ACHN (cell line): ENCODE results near the gene MYO5A.
A peak's percentile ranks its signal among the peaks of the same experiment; 100 is the strongest.
"Not testable (repeated sequence)": the region's sequence is repeated elsewhere in the genome, so short reads cannot be mapped to it uniquely, and the experiment has no call there.

Source experiments
- DNase-seq: peaks from one replicate; pipeline ENCODE4 v3.0.0-alpha.2; 2015
- in situ Hi-C: cut with HindIII; loops from 2 replicates; pipeline ENCODE4 v1.10.0; 2017; ENCODE audit warnings: low sequenced_read_pairs, low pct_ligation_motif_present, low pct_unique_long_range_greater_than_20kb

The MYO5A gene

DNA sequence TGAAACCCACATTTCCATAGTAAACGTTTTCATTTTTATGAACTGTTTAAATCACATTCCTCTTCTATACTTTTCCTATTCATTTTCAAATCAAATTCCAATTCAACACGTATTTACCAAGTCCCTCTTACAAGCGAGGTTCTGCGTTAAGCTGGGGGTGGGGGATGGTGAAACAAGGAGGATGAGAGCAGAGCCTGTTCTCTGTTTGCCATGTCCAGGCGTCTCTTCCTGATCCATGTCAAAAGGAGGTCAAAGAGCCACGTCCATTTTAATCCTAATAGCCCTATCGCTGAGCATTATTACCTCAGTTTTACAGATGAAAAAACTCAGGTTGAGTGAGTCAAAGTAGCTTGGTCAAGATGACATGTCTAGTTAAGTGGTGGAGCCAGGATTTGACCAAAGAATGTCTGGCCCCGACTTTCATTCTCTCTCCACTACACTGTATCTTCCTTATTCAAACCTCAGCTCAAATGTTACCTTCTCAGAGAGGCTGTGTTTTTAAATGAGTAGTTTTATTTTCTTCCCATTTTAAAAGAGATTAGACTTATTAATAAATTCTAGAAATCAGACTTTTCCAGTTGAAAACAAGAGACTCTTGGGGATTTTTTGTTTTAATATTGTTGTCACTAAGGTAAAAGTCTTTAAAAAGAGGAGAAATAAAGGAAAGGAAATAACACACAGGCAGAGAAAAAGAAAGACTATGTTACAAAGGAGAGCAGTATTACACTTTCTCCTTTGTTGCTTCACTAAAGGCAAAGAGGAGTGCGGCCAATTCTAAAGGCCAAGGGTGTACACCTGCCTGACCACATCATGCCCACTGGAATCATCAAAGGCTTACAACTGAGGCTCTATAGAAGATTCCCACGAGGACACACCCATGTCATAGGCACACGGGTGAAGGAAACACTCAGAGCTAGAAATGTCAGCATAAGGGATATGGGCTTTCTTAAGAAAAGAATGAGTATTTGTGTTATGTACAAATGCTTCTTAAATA is 42.4 kb downstream of the MYO5A start:
- in situ Hi-C loops, result no loop called here

GRCh38 chr15:52485290-52485689 is 43.4 kb downstream of the MYO5A start:
- DNase-seq, result no peak
- in situ Hi-C loops, result no loop called here

More for the DNA sequence above, 42.4 kb downstream of the MYO5A start:
- DNase-seq, result no peak

- in situ Hi-C loops, result no loop called here
- no peak for DNase-seq
Measured at GRCh38 chr15:52483707-52484106, 45.0 kb downstream of the MYO5A start.

GRCh38 chr15:52481915-52482314 is 46.8 kb downstream of the MYO5A start:
- in situ Hi-C loops, result no loop called here
- DNase-seq, result peak; percentile 57

DNA sequence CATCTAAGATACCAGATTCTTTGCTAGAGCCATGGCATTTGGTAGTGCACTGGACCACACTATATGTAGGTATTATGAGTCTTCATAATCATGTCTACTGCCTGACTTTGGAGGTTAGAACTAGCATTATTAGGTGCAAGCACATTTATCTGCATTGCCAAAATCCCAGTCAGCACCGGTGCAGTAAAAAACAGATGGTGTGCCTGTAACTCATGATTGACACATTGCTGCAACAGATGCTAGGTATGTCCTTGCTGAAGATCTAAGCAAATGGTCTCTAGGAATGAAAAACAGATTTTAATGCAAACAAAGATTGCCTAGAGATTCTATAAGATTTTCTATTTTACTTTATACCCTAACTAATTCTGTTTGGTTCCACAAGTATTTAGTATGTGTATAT is 47.7 kb downstream of the MYO5A start:
- no peak for DNase-seq
- in situ Hi-C loops, result no loop called here

DNA sequence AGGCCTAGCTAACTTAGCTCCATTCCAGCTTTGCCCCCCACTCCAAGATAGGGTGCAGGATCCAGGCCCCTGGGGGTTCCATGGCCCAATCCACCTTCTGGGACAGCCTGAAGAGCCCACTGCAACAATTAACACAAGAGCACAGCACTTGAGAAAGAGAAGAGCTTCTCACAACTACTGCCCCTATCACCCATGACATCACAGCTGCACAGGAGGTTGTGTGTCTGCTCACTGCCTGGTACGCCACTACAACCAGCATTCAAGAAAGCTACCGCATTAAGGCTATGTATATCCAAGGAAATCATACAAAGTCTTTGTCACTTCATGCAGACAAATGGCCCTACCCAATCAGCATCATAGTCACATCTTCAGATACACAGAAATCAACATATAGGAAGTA is 62.0 kb downstream of the MYO5A start:
- in situ Hi-C loops, result no loop called here

GRCh38 chr15:52466134-52466701 is 62.5 kb downstream of the MYO5A start:
- in situ Hi-C loops, result no loop called here
- DNase-seq, result no peak

More for the DNA sequence above, 62.0 kb downstream of the MYO5A start:
- no peak for DNase-seq

DNA sequence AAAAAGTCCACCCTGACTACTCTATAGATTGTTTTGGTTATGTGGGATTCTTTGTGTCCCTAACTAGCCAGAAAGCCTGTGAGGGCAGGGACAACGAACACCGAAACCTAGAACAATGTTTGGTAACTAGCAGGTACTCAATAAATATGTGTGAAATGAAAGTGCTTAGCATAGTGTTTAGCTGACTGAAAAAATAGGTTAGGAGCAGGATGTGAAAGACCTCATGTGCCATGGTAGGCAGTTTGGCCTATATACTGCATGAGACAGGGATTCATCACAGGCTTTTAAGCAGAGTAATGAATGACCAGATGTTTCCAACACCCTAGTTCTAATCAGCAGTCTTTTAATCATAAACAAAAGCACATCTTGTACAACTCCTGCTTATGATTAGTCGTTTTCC is 64.2 kb downstream of the MYO5A start:
- in situ Hi-C loops, result no loop called here
- DNase-seq, result no peak

DNA sequence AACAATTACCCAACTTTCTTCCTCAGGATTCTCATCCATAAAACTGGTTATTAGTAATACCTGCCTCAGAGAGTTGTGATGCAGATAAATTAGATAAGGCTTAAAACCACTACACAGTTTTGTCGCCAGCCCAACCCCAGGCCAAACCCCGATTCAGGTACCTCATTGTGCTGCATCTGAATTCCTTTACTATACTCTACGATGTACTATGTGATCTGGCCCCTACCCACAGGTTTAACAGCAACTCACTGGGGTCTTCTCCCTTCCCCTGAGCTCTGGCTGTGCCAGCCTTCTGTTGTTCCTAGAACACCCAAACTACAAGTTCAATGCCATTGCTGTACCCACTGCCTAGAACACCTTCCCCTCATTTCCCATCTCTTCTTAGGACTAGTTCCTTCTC is 64.6 kb downstream of the MYO5A start:
- in situ Hi-C loops, result no loop called here
- no peak for DNase-seq

DNA sequence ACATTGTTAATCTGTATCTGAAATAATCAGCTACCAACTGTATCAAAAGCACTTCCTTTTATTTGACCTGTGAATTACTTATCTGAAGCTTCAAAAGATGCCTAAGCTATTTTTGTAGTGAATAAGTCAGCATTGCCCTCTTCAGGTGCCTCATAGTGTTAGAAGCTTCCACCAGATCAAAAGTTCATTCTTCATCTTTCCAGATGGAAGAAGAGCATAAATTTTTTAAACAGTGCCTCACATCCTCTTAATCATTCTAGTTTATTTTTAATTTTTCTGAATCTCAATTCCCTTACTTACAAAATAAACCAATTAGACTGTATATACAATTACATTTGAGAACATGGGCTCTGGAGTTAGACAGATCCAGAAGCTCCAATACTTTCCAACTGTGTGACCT is 65.0 kb downstream of the MYO5A start:
- in situ Hi-C loops, result no loop called here
- peak; percentile 9 for DNase-seq

DNA sequence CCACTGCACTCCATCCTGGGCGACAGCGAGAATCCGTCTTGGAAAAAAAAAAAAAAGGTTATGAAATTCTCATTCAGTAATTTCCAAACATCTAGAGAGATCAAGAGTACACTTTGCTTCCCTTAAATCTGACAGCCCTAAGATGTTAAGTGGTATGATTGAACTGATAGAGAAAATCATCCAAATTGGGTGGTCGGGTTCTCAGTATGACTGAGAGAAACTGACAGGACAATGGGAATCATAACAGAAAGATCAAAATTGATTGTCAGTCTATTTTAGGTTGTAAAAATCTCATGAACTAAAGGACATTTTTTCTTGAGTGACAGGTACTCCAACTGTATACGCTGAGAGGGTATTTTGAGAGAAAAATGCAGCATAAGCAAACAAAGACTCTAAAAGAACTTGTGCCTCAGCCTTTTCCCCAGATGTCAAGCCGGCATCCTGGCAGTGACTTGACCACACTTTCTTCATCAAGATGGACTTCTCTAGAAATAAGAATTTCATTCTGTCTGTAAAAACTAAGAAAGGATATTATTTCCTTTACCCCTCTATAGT is 65.8 kb downstream of the MYO5A start:
- in situ Hi-C loops, result no loop called here

DNA sequence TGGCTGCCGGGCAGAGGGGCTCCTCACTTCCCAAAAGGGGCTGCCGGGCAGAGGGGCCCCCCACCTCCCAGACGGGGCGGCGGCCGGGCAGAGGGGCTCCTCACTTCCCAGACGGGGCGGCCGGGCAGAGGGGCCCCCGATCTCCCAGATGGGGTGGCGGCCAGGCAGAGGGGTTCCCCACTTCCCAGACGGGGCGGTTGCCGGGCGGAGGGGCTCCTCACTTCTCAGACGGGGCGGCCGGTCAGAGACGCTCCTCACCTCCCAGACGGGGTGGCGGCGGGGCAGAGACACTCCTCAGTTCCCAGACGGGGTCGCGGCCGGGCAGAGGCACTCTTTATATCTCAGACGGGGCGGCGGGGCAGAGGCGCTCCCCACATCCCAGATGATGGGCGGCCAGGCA is 69.0 kb downstream of the MYO5A start:
- in situ Hi-C loops, result not testable (repeated sequence)

More for the DNA sequence above, 65.8 kb downstream of the MYO5A start:
- DNase-seq, result no peak

GRCh38 chr15:52459265-52459664 is 69.4 kb downstream of the MYO5A start:
- in situ Hi-C loops, DNase-seq: not testable (repeated sequence)

More for the DNA sequence above, 69.0 kb downstream of the MYO5A start:
- not testable (repeated sequence) for DNase-seq

GRCh38 chr15:52448011-52448890 is 80.4 kb downstream of the MYO5A start:
- no peak for DNase-seq
- in situ Hi-C loops, result no loop called here

DNA sequence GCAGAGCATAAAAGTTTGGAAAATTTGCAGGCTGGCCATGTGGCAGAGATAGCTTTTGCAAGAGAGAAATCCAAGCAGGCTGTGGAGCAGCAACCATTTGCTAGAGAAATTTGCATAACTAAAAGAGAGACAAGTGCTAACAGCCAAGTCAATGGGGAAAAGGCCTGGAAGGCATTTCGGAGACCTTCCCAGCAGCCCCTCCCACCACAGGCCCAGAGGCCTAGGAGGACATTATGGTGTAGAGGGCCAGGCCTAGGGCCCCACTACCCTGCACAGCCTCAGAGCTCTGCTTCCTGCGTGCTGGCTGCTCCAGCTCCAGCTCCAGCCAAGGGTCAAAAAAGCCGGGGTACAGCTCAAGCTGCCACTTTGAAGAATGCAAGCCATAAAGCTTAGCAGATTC is 82.7 kb downstream of the MYO5A start:
- in situ Hi-C loops, result no loop called here
- DNase-seq, result no peak

DNA sequence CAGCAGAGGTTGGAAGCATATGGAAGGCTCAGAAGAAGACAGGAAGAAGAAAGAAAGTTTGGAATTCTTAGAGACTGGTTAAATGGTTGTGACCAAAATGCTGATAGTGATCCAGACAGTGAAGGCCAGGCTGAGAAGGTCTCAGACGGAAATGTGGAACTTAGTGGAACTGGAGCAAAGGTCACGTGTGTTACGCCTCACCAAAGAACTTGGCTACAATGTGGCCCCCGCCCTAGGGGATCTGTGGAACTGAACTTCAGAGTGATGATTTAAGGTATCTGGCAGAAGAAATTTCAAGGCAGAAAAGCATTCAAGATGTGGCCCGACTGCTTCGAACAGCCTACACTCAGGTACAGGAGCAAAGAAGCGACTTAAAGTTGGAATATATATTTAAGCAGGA is 83.1 kb downstream of the MYO5A start:
- in situ Hi-C loops, result no loop called here

GRCh38 chr15:52443205-52443604 is 85.5 kb downstream of the MYO5A start:
- DNase-seq, in situ Hi-C loops: not testable (repeated sequence)

More for the DNA sequence above, 83.1 kb downstream of the MYO5A start:
- no peak for DNase-seq

DNA sequence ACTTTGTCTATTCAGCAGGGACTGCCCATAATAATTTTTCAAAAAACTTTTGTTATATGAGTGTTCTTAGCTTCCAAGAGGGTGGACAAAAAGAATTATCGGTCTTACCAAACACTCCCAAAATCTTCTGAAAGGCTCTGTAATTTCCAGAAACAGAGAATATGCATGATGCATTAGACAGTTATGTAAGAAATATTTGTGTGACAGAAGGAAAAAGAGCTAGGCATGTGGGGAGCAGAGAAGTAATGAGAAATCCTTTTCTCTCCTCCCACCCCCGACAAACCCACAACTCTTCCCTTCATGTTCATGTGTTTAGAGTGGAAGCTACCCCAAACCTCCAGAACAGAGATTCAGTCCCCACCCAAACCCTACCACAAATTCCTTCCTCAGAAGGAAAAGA is 86.8 kb downstream of the MYO5A start:
- in situ Hi-C loops, result no loop called here
- DNase-seq, result no peak

DNA sequence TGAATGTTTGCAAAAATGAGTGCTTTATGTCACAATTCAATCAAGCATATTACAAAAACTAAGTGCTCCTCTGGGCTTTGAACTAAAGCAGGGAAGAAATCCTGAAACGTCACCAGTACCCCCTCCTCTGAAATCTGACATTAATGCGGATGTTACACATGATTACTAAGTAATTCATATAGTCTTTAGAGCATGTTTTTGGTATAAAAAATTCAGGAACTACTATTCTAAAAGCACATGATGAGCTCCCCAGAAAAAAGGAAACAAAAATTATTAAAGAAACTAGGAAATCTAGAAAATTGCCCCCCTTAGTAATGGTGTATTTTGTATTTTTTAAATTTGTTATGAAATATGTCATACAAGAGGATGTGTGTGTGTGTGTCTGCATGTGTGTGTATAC is 87.7 kb downstream of the MYO5A start:
- DNase-seq, result no peak
- in situ Hi-C loops, result no loop called here
